Activated CD4-positive, alpha-beta T cell treated with anti-CD3 and anti-CD28 coated beads, Interleukin-2, amount 50 U/mL, for 4 hours (primary cell): Measurements from ENCODE around the gene KCTD3.

ENCODE experiments used
- DNase-seq, 2 experiments: peaks; one replicate each; pipeline ENCODE4 v3.0.0-alpha.2; 2020

Gene KCTD3

DNA sequence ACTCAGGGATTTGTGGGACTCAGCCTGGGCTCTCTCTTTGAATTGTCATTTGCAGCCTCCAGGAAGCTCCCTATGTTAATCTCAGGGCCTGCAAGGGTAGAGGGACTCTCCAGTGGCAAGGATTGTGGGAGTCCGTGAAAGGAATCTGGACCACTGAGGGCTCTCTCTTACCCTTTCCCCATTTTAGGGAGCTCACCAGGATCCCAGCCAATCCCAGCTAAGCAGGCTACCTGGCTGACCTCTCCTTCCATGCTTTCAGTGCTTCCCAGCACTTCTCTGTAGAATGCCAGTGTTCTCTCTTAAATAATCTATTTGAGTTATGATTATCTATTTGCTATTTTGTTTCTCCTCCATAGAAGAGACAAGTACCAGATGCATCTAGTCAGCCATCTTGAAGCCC, 9.6 kb upstream of the KCTD3 start:
- no peak for DNase-seq

DNA sequence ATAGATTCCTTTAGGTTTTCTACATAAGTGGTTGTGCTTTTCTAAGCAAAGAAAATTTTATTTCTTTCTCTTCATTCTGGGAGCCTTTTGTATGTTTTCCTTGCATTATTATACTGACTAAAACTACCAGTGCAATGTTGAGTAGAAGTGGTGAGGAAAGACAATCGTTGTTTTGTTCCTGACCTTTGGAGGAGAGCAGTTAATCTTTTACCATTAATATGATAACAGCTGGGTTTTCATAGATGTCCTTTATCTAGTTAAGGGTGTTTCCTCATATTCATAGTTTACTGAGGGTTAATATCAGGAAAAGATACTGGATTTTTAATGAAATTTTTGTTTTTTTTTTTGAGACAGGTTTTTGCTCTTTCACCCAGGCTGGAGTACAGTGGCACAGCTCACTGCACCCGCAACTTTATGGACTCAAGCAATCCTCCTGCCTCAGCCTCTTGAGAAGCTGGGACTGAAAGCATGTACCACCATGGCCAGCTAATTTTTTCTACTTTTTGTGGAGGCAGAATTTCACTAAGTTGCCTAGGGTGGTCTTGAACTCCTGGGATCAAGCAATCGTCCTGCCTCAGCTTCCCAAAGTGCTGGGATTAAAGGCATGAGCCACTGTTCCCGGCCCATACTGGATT, 9.0 kb upstream of the KCTD3 start:
- no peak for DNase-seq

DNA sequence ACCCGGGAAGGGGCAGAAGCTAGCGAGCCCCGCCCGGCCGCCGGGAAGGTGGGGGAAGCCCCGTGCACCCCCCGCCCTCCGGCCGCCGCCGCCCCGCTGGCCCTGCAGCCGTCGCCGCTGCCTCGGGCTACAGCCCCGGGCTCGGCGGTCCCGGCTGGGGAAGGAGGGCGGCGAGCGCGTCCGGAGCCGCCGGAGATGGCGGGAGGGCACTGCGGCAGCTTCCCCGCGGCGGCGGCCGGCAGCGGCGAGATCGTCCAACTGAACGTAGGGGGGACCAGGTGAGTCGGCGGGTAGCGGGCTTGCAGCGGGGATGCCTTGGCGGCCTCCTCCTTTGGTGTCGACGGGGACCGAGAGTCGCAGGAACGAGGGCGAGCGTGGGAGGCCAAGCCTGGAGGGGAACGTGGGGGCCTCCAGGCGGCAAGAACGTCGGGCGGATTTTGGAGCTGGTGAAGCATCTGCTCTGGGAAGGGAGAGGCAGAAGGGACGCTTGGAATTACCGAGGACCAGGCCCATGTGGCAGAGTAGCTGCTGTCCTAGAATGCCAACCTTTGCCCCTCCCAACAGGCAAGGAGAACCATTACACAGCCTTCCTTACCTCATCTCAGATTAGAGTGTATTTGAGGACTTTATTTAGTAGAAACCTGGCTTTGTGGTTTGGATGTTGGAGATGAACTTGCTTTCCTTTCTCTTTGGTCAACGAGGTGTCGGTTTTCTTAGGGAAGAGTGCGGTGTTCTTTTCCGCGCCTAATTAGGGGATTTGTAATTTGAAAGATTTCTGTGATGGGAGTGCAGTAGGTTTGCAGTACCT, 591 bp downstream of the KCTD3 start:
- peak; percentile 18 to 23 for DNase-seq

DNA sequence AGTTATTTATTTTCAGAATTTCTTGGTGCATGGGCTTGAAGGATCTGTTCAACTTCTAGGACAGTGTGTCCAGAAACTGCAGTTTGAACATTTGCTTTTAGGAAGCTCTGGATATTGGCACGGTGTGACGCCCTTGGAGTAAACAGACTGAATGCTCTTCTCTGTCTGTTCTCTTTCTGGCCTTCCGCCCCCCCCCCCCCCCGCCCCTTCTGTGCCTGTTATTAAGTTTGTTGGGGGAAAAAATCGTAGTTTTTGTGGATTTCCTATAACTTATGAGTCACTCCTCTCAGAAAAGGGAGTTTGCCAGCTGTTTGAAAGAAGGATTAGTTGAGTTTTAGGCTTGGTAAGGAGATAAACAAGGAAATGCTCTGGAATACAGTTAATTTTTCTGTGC, 1.2 kb downstream of the KCTD3 start:
- no peak for DNase-seq

DNA sequence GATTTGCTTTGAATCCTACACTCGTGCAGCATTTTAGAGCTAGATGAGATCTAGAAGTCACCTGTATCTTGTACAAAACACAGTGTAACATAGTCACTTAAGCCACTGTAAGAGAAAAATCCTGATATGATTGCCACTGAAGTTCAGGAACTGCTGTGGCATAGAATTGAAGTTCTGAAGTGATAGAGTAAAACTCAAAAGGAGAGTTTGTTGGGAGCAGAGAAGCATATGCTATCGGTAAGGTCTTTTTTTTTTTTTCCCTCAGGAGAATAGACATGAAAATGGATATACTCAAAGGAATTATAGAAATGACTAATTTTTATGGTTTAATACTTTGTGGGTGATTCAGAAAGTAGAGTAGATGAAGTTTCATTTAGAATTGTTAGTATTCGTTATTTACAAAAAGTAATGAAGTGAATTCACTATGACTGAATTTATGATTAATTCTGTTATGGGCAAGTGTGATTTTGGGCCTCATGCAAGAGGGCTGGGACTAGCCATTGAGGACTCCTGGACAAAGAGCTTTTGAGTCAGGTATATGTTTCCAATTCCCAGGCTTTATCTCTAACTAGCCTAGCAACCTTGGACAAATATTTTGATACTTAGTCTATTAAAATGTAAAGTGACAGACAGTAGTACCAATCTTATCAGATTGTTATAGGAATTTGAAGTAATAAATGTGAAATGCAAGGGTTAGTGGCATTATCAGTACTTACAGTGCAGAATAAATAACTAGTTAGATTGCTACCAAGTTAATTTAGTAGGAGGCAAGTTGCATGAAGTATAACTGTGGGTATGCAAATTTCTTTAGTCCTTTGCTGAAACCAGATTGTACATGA, 3.1 kb downstream of the KCTD3 start:
- DNase-seq = no peak

DNA sequence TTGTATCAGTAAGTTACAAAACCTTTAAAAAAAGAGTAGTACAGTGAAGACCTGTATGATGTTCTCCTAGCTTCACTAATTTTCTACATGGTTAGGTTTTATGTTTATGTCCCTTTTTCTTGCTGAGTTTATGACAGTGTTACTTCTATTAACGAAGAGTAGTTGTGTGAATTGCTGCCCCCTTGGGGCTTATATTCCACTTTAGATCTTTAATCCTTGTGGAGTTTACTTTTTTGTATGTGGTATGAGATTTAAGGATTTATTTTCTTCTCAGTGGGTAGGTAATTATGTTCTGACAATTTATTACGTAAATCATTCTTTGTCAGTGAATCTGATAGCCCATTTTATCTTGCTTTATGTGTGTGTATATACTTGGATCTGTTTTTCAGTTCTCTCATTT, 14.8 kb downstream of the KCTD3 start:
- DNase-seq = no peak

DNA sequence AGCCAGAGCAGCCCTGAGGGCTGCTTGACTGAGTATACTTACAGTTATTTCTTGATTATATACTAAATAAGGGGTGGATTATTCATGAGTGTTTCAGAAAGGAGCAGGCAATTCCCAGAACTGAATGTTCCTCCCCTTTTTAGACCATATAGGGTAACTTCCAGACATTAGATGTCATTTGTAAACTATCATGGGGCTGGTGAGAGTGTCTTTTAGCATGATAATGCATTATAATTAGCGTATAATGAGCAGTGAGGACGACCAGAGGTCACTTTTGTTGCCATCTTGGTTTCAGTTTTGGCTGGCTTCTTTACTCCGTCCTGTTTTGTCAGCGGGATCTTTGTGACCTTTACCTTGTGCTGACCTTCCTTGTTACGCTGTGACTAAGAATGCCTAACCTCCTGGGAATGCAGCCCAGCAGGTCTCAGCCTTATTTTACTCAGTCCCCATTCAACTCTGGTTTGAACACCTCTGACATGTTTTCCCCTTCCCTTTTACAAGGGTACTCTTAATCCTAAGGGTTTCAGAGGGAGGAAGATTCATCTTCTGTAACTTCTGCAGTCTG, 16.2 kb downstream of the KCTD3 start:
- DNase-seq = no peak

GRCh38 chr1:215584389-215584788, 17.3 kb downstream of the KCTD3 start:
- no peak for DNase-seq

DNA sequence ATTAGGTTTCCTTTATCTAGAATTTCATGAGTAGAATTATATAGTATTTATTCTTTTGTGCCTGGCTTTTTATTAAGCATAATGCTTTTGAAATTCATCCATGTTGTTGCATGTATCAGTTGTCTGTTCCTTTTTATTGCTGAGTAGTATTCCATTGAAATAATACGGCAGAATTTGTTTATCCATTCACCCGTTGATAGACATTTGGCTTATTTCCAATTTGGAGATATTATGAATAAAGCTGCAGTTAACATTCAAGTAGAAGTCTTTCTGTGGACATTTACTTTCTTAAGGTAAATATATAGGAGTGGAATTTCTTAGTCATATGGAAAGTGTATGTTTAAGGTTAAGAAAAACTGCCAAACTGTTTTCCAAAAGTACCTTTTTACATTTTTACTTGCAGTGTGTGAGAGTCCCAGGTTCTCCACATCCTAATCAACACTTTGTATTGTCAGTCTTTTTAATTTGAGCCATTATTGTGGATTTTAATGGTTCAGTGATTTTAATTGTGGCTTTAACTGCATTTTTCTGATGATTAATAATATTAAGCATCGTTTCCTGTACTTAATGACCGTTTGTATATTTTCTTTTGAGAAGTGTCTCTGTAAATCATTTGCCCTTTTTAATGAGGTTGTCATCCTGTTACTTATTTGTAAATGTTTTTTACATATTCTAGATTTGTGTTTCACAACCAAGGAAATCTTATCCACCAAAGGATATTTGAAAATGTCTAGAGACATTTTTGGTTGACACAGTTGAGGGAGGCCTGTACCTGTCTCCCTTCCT, 22.7 kb downstream of the KCTD3 start:
- DNase-seq = no peak

GRCh38 chr1:215590779-215591491, 23.8 kb downstream of the KCTD3 start:
- DNase-seq = no peak

GRCh38 chr1:215594640-215595039, 27.5 kb downstream of the KCTD3 start:
- DNase-seq = no peak

DNA sequence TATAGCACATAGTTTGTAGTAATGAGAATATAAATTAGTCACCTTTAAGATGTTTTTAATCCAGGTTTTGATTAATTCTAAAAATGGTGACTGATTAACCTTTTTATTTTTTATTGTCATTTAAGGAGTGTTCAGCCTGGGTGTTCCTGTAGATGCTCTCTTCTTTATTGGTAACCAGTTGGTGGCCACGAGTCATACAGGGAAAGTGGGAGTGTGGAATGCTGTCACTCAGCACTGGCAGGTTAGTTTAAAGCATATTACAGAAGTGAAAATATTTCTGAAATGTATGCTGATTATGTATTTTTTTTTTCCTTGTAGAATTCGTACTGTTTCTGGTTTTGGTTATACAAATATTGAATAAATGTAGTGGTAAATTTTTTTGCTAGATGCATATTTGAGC, 28.1 kb downstream of the KCTD3 start:
- DNase-seq = no peak

- DNase-seq = no peak
Observed at GRCh38 chr1:215597961-215598360, 30.9 kb downstream of the KCTD3 start.

GRCh38 chr1:215599418-215600074, 32.4 kb downstream of the KCTD3 start:
- DNase-seq = no peak

DNA sequence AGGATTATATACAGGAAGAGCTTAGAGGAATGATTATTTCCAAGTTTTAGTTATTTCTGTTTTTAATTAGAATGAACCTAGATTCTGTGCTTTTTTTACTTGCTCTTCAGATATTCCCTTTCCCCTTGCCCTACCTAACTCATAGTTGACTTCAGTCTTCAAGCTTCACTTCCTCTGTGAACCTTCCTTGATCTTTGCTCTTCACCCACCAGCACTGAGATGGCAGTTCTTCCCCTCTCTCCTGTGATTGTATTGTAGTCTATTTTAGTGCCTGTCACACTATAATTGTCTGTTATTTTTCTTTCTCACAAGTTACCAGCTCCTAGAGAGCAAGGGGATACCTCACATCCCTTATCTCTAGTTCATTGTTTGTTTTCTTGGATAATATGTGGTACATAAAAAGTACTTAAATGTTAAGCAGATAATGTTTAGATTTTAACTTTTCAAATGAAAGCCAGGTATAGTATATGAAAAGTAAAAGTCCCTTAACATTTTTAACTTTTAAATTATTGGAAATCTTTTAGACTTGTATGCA, 33.2 kb downstream of the KCTD3 start:
- no peak for DNase-seq

DNA sequence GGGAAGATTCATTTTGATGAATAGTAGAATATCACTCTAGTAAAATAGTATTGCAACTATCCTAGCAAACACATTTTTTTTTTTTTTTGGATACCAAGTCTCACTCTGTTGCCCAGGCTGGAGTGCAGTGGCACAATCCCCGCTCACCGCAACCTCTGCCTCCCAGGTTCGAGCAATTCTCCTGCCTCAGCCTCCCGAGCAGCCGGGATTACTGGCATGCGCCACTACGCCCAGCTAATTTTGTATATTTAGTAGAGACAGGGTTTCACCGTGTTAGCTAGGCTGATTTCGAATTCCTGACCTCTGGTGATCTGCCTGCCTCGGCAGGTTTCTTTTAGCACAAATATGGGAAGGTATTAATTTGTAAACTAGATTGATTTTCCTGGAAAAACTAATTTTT, 33.8 kb downstream of the KCTD3 start:
- DNase-seq = no peak

GRCh38 chr1:215601276-215601675, 34.2 kb downstream of the KCTD3 start:
- DNase-seq = no peak

- no peak for DNase-seq
Observed at GRCh38 chr1:215603319-215603718, 36.2 kb downstream of the KCTD3 start.

GRCh38 chr1:215605011-215605621, 38.0 kb downstream of the KCTD3 start:
- DNase-seq = no peak

DNA sequence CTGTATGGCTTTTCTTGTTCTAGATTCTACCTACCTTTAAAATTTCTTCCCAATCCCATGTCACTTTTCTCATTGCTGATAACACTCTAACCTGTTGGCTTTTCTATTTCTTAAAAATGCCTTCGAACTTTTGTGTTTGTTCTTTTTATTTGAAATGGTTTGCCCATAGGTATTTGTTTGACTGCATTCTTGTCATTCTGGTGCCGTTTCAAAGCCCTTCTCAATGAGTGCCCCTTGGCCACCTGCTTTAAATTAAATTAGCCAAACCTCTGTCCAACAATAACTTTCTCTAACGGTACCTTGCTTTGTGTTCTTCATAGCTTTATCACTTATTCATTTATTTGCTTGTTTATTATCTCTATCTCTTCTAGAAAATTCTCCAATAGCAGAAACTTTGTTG, 38.9 kb downstream of the KCTD3 start:
- no peak for DNase-seq
